GM18873 (cell line): ENCODE results near the gene ZNF511.
"Not testable (repeated sequence)": the region's sequence is repeated elsewhere in the genome, so short reads cannot be mapped to it uniquely, and the experiment has no call there.

Experiments
- ATAC-seq: cut with Tn5 transposase; IDR thresholded peaks from one replicate; pipeline ENCODE4 v1.9.1; 2021; ENCODE audit warnings: mild to moderate bottlenecking, moderate library complexity, moderate number of reproducible peaks; ENCODE audit not compliant: unreplicated experiment, low FRiP score

Gene ZNF511

GRCh38 chr10:133312016-133312768 lies 3.5 kb downstream of the ZNF511 start:
- no peak for ATAC-seq

- ATAC-seq: no peak
These were observed 4.0 kb downstream of the ZNF511 start for GRCh38 chr10:133312769-133313145.

GRCh38 chr10:133313192-133313591 lies 4.5 kb downstream of the ZNF511 start:
- ATAC-seq: no peak

- ATAC-seq: no peak
These were observed 6.2 kb downstream of the ZNF511 start for GRCh38 chr10:133314911-133315310.

- no peak for ATAC-seq
These were observed 7.1 kb downstream of the ZNF511 start for GRCh38 chr10:133315847-133316246.

- no peak for ATAC-seq
These were observed 7.6 kb downstream of the ZNF511 start for GRCh38 chr10:133316266-133316665.

GRCh38 chr10:133316732-133317131 lies 8.0 kb downstream of the ZNF511 start:
- no peak for ATAC-seq

- ATAC-seq: no peak
These were observed 9.9 kb downstream of the ZNF511 start for GRCh38 chr10:133318494-133319127.

- not testable (repeated sequence) for ATAC-seq
These were observed 12.2 kb downstream of the ZNF511 start for GRCh38 chr10:133320852-133321422.

GRCh38 chr10:133322064-133322709 lies 13.5 kb downstream of the ZNF511 start:
- not testable (repeated sequence) for ATAC-seq

GRCh38 chr10:133324198-133324792 lies 15.6 kb downstream of the ZNF511 start:
- ATAC-seq: no peak

GRCh38 chr10:133324857-133325260 lies 16.1 kb downstream of the ZNF511 start:
- no peak for ATAC-seq

GRCh38 chr10:133325440-133326222 lies 16.9 kb downstream of the ZNF511 start:
- ATAC-seq: no peak

GRCh38 chr10:133326223-133326551 lies 17.5 kb downstream of the ZNF511 start:
- no peak for ATAC-seq

- ATAC-seq: no peak
These were observed 18.3 kb downstream of the ZNF511 start for GRCh38 chr10:133326745-133327650.

GRCh38 chr10:133327651-133328357 lies 19.1 kb downstream of the ZNF511 start:
- ATAC-seq: no peak

GRCh38 chr10:133328358-133329343 lies 19.9 kb downstream of the ZNF511 start:
- no peak for ATAC-seq
